Activated naive CD8-positive, alpha-beta T cell (primary cell): ENCODE results near the gene NLRP7.
"Not testable (repeated sequence)": the region's sequence is repeated elsewhere in the genome, so short reads cannot be mapped to it uniquely, and the experiment has no call there.

Experiments used
- H3K27ac Mint-ChIP-seq: one replicate; pipeline ENCODE4 v1.8.0; 2021; ENCODE audit warnings: mixed read lengths
- H3K27me3 Mint-ChIP-seq: one replicate; pipeline ENCODE4 v1.8.0; 2021; ENCODE audit warnings: mixed read lengths
- H3K36me3 Mint-ChIP-seq: one replicate; pipeline ENCODE4 v1.8.0; 2021; ENCODE audit warnings: mixed read lengths
- H3K4me1 Mint-ChIP-seq: one replicate; pipeline ENCODE4 v1.8.0; 2021; ENCODE audit warnings: low read depth, mixed read lengths
- H3K4me3 Mint-ChIP-seq: one replicate; pipeline ENCODE4 v1.8.0; 2021; ENCODE audit warnings: mild to moderate bottlenecking, mixed read lengths
- H3K9me3 Mint-ChIP-seq: one replicate; pipeline ENCODE4 v1.8.0; 2021; ENCODE audit warnings: low read depth, mixed read lengths

Gene NLRP7

DNA sequence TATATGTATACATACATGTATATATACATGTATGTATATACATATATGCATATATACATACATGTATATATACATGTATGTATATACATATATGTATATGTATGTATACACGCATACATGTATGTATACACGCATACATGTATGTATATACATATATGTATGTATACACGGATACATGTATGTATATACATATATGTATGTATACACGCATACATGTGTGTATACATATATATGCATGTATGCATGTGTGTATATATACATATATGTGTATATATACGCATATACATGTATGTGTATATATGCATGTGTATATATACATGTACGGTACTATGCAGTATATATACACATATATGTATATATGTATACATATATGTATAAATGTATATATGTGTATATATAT lies 44.0 kb downstream of the NLRP7 start:
- Mint-ChIP-seq H3K27ac (no peak overlapping the region), H3K4me1 (no peaks in the 10 kb centered on the region), H3K27me3 (peaks cover 9% of the 10 kb centered on the region), H3K9me3 (no peaks in the 10 kb centered on the region), H3K36me3 (no peaks in the 10 kb centered on the region), H3K4me3 (no peak overlapping the region)

- no peak overlapping the region for H3K4me3 Mint-ChIP-seq
- no peaks in the 10 kb centered on the region for H3K4me1 Mint-ChIP-seq
- H3K27me3 Mint-ChIP-seq: peaks cover 9% of the 10 kb centered on the region
- no peaks in the 10 kb centered on the region for H3K9me3 Mint-ChIP-seq
- H3K36me3 Mint-ChIP-seq: no peaks in the 10 kb centered on the region
- H3K27ac Mint-ChIP-seq: no peak overlapping the region
Measured at GRCh38 chr19:54902061-54902460, 45.3 kb downstream of the NLRP7 start.

DNA sequence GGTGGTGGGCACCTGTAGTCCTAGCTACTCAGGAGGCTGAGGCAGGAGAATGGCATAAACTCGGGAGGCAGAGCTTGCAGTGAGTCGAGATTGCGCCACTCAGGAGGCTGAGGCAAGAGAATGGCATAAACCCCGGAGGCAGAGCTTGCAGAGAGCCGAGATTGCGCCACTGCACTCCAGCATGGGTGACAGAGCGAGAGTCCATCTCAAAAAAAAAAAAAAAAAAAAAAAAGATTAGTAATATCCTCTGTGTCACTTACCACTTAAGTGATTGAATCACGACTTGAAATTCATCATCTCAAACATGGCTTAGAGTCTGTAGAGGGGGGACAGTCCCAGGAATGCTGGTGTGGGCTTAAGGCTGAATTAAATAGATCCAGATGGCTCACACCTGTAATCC lies 46.2 kb downstream of the NLRP7 start:
- H3K36me3 Mint-ChIP-seq, H3K27ac Mint-ChIP-seq, H3K4me1 Mint-ChIP-seq, H3K4me3 Mint-ChIP-seq, H3K9me3 Mint-ChIP-seq: not testable (repeated sequence)
- peaks cover 13% of the 10 kb centered on the region for H3K27me3 Mint-ChIP-seq

- H3K36me3 Mint-ChIP-seq, H3K9me3 Mint-ChIP-seq, H3K27ac Mint-ChIP-seq, H3K4me1 Mint-ChIP-seq, H3K4me3 Mint-ChIP-seq: not testable (repeated sequence)
- H3K27me3 Mint-ChIP-seq: peaks cover 11% of the 10 kb centered on the region
Measured at GRCh38 chr19:54899646-54900045, 47.7 kb downstream of the NLRP7 start.

GRCh38 chr19:54898685-54899084 lies 48.6 kb downstream of the NLRP7 start:
- H3K9me3 Mint-ChIP-seq, H3K4me1 Mint-ChIP-seq, H3K27ac Mint-ChIP-seq, H3K36me3 Mint-ChIP-seq, H3K4me3 Mint-ChIP-seq: not testable (repeated sequence)
- H3K27me3 Mint-ChIP-seq: peaks cover 11% of the 10 kb centered on the region

GRCh38 chr19:54896036-54896435 lies 51.3 kb downstream of the NLRP7 start:
- peaks cover 11% of the 10 kb centered on the region for H3K27me3 Mint-ChIP-seq

DNA sequence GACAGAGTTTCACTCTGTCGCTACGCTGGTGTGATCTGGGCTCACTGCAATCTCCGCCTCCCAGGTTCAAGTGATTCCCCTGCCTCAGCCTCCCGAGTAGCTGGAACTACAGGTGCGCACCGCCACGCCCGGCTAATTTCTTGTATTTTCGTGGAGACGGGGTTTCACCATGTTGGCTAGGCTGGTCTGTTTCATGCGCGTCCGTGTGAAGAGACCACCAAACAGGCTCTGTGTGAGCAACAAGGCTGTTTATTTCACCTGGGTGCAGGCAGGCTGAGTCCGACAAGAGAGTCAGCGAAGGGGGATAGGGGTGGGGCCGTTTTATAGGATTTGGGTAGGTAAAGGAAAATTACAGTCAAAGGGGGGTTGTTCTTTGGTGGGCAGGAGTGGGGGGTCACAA lies 53.2 kb downstream of the NLRP7 start:
- H3K36me3 Mint-ChIP-seq, H3K9me3 Mint-ChIP-seq, H3K27me3 Mint-ChIP-seq, H3K27ac Mint-ChIP-seq, H3K4me1 Mint-ChIP-seq, H3K4me3 Mint-ChIP-seq: not testable (repeated sequence)

More at GRCh38 chr19:54896036-54896435, 51.3 kb downstream of the NLRP7 start:
- Mint-ChIP-seq H3K27ac (no peak overlapping the region), H3K36me3 (no peaks in the 10 kb centered on the region), H3K9me3 (no peaks in the 10 kb centered on the region), H3K4me1 (no peaks in the 10 kb centered on the region), H3K4me3 (no peak overlapping the region)

GRCh38 chr19:54893406-54893805 lies 53.9 kb downstream of the NLRP7 start:
- H3K36me3 Mint-ChIP-seq: no peaks in the 10 kb centered on the region
- no peaks in the 10 kb centered on the region for H3K4me1 Mint-ChIP-seq
- H3K4me3 Mint-ChIP-seq: no peak overlapping the region
- H3K9me3 Mint-ChIP-seq: no peaks in the 10 kb centered on the region
- no peak overlapping the region for H3K27ac Mint-ChIP-seq
- H3K27me3 Mint-ChIP-seq: peaks cover 6% of the 10 kb centered on the region

- no peaks in the 10 kb centered on the region for H3K4me1 Mint-ChIP-seq
- peaks cover 3% of the 10 kb centered on the region for H3K27me3 Mint-ChIP-seq
- H3K27ac Mint-ChIP-seq: no peak overlapping the region
- H3K9me3 Mint-ChIP-seq: no peaks in the 10 kb centered on the region
- H3K36me3 Mint-ChIP-seq: no peaks in the 10 kb centered on the region
- H3K4me3 Mint-ChIP-seq: no peak overlapping the region
Measured at GRCh38 chr19:54889566-54889965, 57.8 kb downstream of the NLRP7 start.

GRCh38 chr19:54888239-54888638 lies 59.1 kb downstream of the NLRP7 start:
- H3K27ac Mint-ChIP-seq: no peak overlapping the region
- no peaks in the 10 kb centered on the region for H3K9me3 Mint-ChIP-seq
- no peaks in the 10 kb centered on the region for H3K36me3 Mint-ChIP-seq
- H3K4me1 Mint-ChIP-seq: no peaks in the 10 kb centered on the region
- peaks cover 3% of the 10 kb centered on the region for H3K27me3 Mint-ChIP-seq
- H3K4me3 Mint-ChIP-seq: no peak overlapping the region

GRCh38 chr19:54883228-54883627 lies 64.1 kb downstream of the NLRP7 start:
- H3K36me3 Mint-ChIP-seq: no peaks in the 10 kb centered on the region
- no peaks in the 10 kb centered on the region for H3K9me3 Mint-ChIP-seq
- H3K27ac Mint-ChIP-seq: no peak overlapping the region
- H3K4me1 Mint-ChIP-seq: peaks cover 4% of the 10 kb centered on the region
- no peak overlapping the region for H3K4me3 Mint-ChIP-seq
- H3K27me3 Mint-ChIP-seq: peaks cover 13% of the 10 kb centered on the region

DNA sequence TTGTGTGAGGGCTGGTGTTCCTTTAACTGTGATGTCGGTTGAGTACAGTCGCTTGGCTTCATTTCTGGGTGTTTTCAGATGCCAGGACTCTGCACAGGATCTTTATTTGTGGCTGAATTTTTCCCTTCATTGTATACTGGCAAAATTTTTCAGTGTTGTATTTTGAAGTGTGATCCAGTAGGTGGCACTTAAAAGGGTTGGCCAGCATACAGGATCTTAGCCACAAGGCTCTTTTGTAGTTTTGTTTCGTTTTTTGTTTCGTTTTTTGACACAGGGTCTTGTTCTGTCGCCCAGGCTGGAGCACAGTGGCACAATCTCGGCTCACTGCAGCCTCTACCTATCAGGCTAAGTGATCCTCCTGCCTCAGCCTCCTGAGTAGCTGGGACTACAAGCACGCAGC lies 64.6 kb downstream of the NLRP7 start:
- Mint-ChIP-seq H3K4me3 (no peak overlapping the region), H3K36me3 (no peaks in the 10 kb centered on the region), H3K9me3 (no peaks in the 10 kb centered on the region), H3K27ac (no peak overlapping the region), H3K4me1 (peaks cover 4% of the 10 kb centered on the region), H3K27me3 (peaks cover 15% of the 10 kb centered on the region)

GRCh38 chr19:54881884-54882283 lies 65.4 kb downstream of the NLRP7 start:
- Mint-ChIP-seq H3K36me3 (no peaks in the 10 kb centered on the region), H3K27me3 (peaks cover 15% of the 10 kb centered on the region), H3K9me3 (no peaks in the 10 kb centered on the region), H3K4me3 (no peak overlapping the region), H3K27ac (no peak overlapping the region), H3K4me1 (peaks cover 4% of the 10 kb centered on the region)

DNA sequence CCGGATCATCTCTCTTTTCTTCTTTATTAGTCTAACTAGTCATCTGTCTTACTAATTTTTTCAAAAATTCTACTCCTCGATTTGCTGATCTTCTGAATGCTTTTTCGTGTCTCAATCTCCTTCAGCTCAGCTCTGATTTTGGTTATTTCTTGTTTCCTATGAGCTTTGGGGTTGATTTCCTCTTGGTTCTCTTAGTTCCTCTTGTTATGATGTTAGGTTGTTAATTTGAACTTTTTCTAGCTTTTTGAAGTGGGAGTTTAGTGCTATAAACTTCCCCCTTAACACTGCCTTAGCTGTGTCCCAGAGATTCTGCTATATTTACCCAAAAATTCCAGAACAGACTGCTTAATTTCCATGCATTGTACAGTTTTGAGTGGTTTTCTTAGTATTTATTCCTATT lies 69.9 kb downstream of the NLRP7 start:
- H3K9me3 Mint-ChIP-seq: no peaks in the 10 kb centered on the region
- peaks cover 15% of the 10 kb centered on the region for H3K27me3 Mint-ChIP-seq
- H3K4me3 Mint-ChIP-seq: no peak overlapping the region
- no peak overlapping the region for H3K27ac Mint-ChIP-seq
- H3K36me3 Mint-ChIP-seq: no peaks in the 10 kb centered on the region
- H3K4me1 Mint-ChIP-seq: no peaks in the 10 kb centered on the region

DNA sequence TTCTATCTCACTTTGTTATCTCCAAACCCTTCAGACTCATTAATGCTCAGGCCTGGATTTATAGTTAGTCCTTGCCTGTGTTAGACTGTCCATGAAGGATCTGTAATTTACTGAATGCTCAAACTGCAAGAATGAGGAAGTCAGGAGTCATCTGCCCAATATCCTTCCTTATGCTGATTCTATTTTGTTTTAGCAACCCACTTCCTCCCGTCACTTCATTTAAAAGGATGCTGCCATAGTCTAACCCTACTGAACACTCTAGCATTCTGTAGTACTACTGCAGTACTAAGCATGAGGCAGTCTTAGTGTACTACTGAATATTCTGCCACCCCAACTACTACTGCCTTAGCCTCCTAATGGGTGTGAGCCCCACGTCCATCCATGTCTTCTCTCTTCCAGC lies 71.8 kb downstream of the NLRP7 start:
- Mint-ChIP-seq H3K4me1 (no peaks in the 10 kb centered on the region), H3K4me3 (no peak overlapping the region), H3K27me3 (peaks cover 19% of the 10 kb centered on the region), H3K36me3 (no peaks in the 10 kb centered on the region), H3K27ac (no peak overlapping the region), H3K9me3 (no peaks in the 10 kb centered on the region)

DNA sequence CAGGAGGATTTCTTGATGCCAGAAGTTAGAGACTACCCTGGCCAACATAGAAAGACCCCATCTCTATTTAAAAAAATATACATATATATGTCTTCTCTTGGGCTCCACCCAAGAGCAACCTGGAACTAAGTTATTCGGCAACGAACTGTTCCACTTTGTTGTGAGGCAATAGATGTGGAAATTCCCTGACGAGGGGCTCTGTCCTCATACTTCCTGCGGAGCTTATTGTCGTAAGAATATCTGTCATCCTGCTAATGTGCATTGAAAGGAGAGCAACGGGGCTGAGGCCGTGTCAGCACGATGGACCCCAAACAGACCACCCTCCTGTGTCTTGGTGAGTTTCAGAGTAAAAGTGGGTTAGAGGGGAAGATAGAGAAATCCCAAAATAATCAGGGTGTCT lies 73.3 kb downstream of the NLRP7 start, which contains the start of gene FCAR:
Gene FCAR, plus strand, starts transcription at position 246 of the 400 bp plus-strand sequence. Its CDS starts 55 bp downstream, at position 301.
- Mint-ChIP-seq H3K36me3 (no peaks in the 10 kb centered on the region), H3K4me3 (no peak within 1 kb of the TSS), H3K27me3 (peaks cover 14% of the 10 kb centered on the region), H3K9me3 (no peaks in the 10 kb centered on the region), H3K4me1 (no peaks in the 10 kb centered on the region), H3K27ac (no peak within 1 kb of the TSS)
